Caco-2 (cell line): ENCODE measurements around the gene TSPO2. TPM values are rescaled to one million over a fixed set of nuclear protein-coding genes. Genes with fewer than 3 reads are reported as not detected.
"Not testable (repeated sequence)": the region's sequence is repeated elsewhere in the genome, so short reads cannot be mapped to it uniquely, and the experiment has no call there.

ENCODE experiments used
- BruUV-seq: library from RNA; stranded (reverse); fragments of 400-500 nt; replicated peaks from 2 replicates; lab custom pipeline; 2021; lab: Mats Ljungman, UMichigan
- CTCF ChIA-PET: fragments of 300-600 bp; sonication (Branson Sonifier 250); formaldehyde crosslinking; loops from one replicate; lab custom pipeline; 2022; ENCODE audit warnings: antibody characterized with exemption; lab: Charles Lee
- POLR2A ChIA-PET: fragments of 300-600 bp; sonication (Branson Sonifier 250); formaldehyde crosslinking; loops from one replicate; lab custom pipeline; 2022; ENCODE audit warnings: antibody characterized with exemption; lab: Charles Lee
- DNase-seq, 2 experiments: peaks; one replicate each; pipeline versions ENCODE4 v3.0.0 to v3.0.0-alpha.2; 2020 to 2022
- H3K27me3 ChIP-seq: replicated peaks from 2 replicates; pipeline ENCODE4 v1.6.0; 2011; ENCODE audit warnings: low read length; ENCODE audit not compliant: control insufficient read depth, insufficient read depth
- H3K36me3 ChIP-seq: 2 replicates; pipeline ENCODE4 v1.5.1; 2011; ENCODE audit warnings: low read length; ENCODE audit not compliant: control insufficient read depth, insufficient read depth
- H3K4me1 ChIP-seq: fragments of 250-450 bp; sonication (Bioruptor Pico); 2 replicates; pipeline ENCODE4 v1.5.1; 2020; ENCODE audit warnings: mild to moderate bottlenecking
- H3K4me3 ChIP-seq: 2 replicates; pipeline ENCODE4 v1.5.1; 2011; ENCODE audit warnings: low read depth, mild to moderate bottlenecking, control low read depth, low read length
- H3K9me3 ChIP-seq: fragments of 250-450 bp; sonication (Bioruptor Pico); 2 replicates; pipeline ENCODE4 v1.5.1; 2020; ENCODE audit warnings: mild to moderate bottlenecking, moderate library complexity
- H3K27ac Mint-ChIP-seq: one replicate; pipeline ENCODE4 v1.8.0; 2022; ENCODE audit warnings: mixed read lengths; ENCODE audit not compliant: unreplicated experiment
- H3K27me3 Mint-ChIP-seq: one replicate; pipeline ENCODE4 v1.8.0; 2022; ENCODE audit warnings: mixed read lengths; ENCODE audit not compliant: insufficient read depth, unreplicated experiment
- H3K36me3 Mint-ChIP-seq: one replicate; pipeline ENCODE4 v1.8.0; 2022; ENCODE audit warnings: mild to moderate bottlenecking, mixed read lengths; ENCODE audit not compliant: insufficient read depth, unreplicated experiment
- H3K4me1 Mint-ChIP-seq: one replicate; pipeline ENCODE4 v1.8.0; 2022; ENCODE audit warnings: low read depth, mixed read lengths; ENCODE audit not compliant: unreplicated experiment
- H3K4me3 Mint-ChIP-seq: one replicate; pipeline ENCODE4 v1.8.0; 2022; ENCODE audit warnings: mild to moderate bottlenecking, moderate library complexity, mixed read lengths; ENCODE audit not compliant: unreplicated experiment
- H3K9me3 Mint-ChIP-seq: one replicate; pipeline ENCODE4 v1.8.0; 2022; ENCODE audit warnings: mixed read lengths; ENCODE audit not compliant: unreplicated experiment
- CTCF ChIP-seq, 2 experiments: fragments of 200-600 bp in 1 of 2; IDR thresholded peaks; 1 replicate in 1 of 2; 2 replicates in 1 of 2; pipeline versions ENCODE4 v1.5.1 to v1.8.0; 2011 to 2022; ENCODE audit warnings: antibody characterized with exemption in 1 of 2, control low read depth in 1 of 2, inconsistent platforms in 1 of 2, low read depth in 1 of 2, low read length in 1 of 2, mild to moderate bottlenecking in 1 of 2, moderate library complexity in 1 of 2; ENCODE audit not compliant: insufficient read depth in 1 of 2, severe bottlenecking in 1 of 2, unreplicated experiment in 1 of 2
- intact Hi-C: fragments of 100-400 bp; cut with micrococcal nuclease; formaldehyde crosslinking; loops from one replicate; pipeline ENCODE4 v1.10.0; 2022; ENCODE audit not compliant: unreplicated experiment
- total RNA-seq: library from RNA; stranded (reverse); gene quantifications from 2 replicates; pipeline ENCODE4 v1.2.3, GENCODE V29; 2022

The TSPO2 gene
- total RNA-seq, 1 experiment from 2014 or later, result 0.61 TPM

- H3K27me3 ChIP-seq, result no peaks in the 10 kb centered on the region
- no peak overlapping the region for H3K4me3 ChIP-seq
- H3K36me3 ChIP-seq, result no peaks in the 10 kb centered on the region
- H3K4me1 Mint-ChIP-seq, result no peaks in the 10 kb centered on the region
- intact Hi-C loops, result no loop called here
- peaks cover 3% of the 10 kb centered on the region for H3K4me1 ChIP-seq
- BruUV-seq, result no TSS peak
- no peaks in the 10 kb centered on the region for H3K27me3 Mint-ChIP-seq
- no peak for DNase-seq
- H3K36me3 Mint-ChIP-seq, result no peaks in the 10 kb centered on the region
- no peak overlapping the region for H3K4me3 Mint-ChIP-seq
- no peak overlapping the region for H3K27ac Mint-ChIP-seq
- no peaks in the 10 kb centered on the region for H3K9me3 ChIP-seq
- no peak for TF ChIP-seq CTCF (IDR thresholded peaks at IDR 0.05; ENCODE audit: insufficient read depth in 1 of 2, low read depth in 1 of 2, low read length in 1 of 2, severe bottlenecking in 1 of 2, unreplicated experiment in 1 of 2)
- ChIA-PET CTCF (no interaction called here), POLR2A (no interaction called here)
- H3K9me3 Mint-ChIP-seq, result no peaks in the 10 kb centered on the region
Measured at GRCh38 chr6:41013466-41014153, 28.7 kb upstream of the TSPO2 start.

GRCh38 chr6:41014780-41015179, 27.5 kb upstream of the TSPO2 start:
- DNase-seq, result no peak
- Mint-ChIP-seq H3K27me3 (no peaks in the 10 kb centered on the region), H3K36me3 (no peaks in the 10 kb centered on the region), H3K4me1 (peaks cover 7% of the 10 kb centered on the region), H3K27ac (no peak overlapping the region), H3K4me3 (no peak overlapping the region), H3K9me3 (no peaks in the 10 kb centered on the region)
- CTCF ChIA-PET, result no interaction called here
- Histone ChIP-seq H3K36me3 (no peaks in the 10 kb centered on the region), H3K27me3 (no peaks in the 10 kb centered on the region), H3K9me3 (no peaks in the 10 kb centered on the region), H3K4me3 (no peak overlapping the region), H3K4me1 (peaks cover 5% of the 10 kb centered on the region; the same call in 1 of the 2 replicates)
- intact Hi-C loops, result no loop called here
- POLR2A ChIA-PET, result no interaction called here
- BruUV-seq, result no TSS peak
- TF ChIP-seq CTCF (IDR thresholded peaks at IDR 0.05; ENCODE audit: insufficient read depth in 1 of 2, low read depth in 1 of 2, low read length in 1 of 2, severe bottlenecking in 1 of 2, unreplicated experiment in 1 of 2), result no peak

GRCh38 chr6:41015860-41016259, 26.4 kb upstream of the TSPO2 start:
- DNase-seq, H3K4me1 Mint-ChIP-seq, H3K27me3 Mint-ChIP-seq, POLR2A ChIA-PET, H3K36me3 ChIP-seq, H3K27me3 ChIP-seq, H3K4me3 Mint-ChIP-seq, H3K9me3 ChIP-seq, BruUV-seq, CTCF ChIA-PET, H3K4me3 ChIP-seq, intact Hi-C loops, H3K4me1 ChIP-seq, H3K36me3 Mint-ChIP-seq, H3K9me3 Mint-ChIP-seq, H3K27ac Mint-ChIP-seq: not testable (repeated sequence)
